ENCODE data around the gene GFRA4.

DNA sequence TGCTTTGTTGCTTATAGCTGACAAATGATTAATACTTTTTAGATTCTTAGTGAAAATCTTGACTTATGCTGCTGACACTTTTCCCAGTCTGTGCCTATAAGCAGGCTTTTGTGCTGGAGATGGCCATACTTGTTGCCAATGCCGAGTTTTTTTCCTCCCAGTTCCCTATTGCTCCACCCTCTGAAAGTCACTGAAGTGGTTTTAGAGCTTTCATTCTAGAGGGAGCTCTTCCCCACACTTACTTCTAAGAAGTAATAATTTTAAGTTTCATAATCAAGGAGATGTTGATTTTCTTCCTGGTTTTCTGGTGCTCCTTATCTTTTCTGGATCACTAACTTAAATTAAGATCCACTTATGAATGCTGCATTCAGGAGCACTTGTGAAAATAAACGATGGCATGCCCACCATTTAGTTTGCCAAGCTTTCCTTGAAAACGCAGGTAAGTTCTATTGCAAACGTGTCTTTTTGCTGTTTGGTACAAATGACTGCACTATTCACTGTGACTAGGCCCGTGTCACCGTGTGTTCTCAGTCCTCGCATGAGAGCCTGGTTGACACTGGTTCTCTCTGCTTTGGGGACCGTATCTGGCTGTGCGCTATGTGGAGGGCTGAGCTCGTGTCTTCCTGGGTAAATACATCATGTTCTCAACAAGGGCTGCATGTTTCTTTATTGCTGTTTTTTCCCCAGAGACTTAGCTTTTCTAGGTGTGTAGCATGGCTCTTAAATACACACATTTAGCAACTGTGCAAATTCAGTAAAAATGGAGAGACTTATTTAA lies 50.2 kb downstream of the GFRA4 start:
- TF ChIP-seq CTCF (conservative IDR thresholded peaks at IDR 0.05), result peak; percentile 30
- no peak for TF ChIP-seq ZFX (IDR thresholded peaks at IDR 0.05)

Measured in C4-2B (cell line).